G401 (cell line): ENCODE data around the gene SSH3. TPM values are rescaled to one million over a fixed set of nuclear protein-coding genes. Genes with fewer than 3 reads are reported as not detected.

Experiments
- DNase-seq: peaks from one replicate; pipeline ENCODE4 v3.0.0-alpha.2; 2015; ENCODE audit warnings: low spot score
- in situ Hi-C: cut with HindIII; loops from 2 replicates; pipeline ENCODE4 v1.10.0; 2016; ENCODE audit warnings: low sequenced_read_pairs, mixed read lengths
- total RNA-seq: library from RNA; depleted of rRNA; stranded (reverse); fragments of >200 nt; shearing (Covaris generic); gene quantifications from 2 replicates; pipeline ENCODE4 v1.2.3, GENCODE V29; 2014

The SSH3 gene
- total RNA-seq, 1 experiment from 2014 or later = 1.8 TPM

DNA sequence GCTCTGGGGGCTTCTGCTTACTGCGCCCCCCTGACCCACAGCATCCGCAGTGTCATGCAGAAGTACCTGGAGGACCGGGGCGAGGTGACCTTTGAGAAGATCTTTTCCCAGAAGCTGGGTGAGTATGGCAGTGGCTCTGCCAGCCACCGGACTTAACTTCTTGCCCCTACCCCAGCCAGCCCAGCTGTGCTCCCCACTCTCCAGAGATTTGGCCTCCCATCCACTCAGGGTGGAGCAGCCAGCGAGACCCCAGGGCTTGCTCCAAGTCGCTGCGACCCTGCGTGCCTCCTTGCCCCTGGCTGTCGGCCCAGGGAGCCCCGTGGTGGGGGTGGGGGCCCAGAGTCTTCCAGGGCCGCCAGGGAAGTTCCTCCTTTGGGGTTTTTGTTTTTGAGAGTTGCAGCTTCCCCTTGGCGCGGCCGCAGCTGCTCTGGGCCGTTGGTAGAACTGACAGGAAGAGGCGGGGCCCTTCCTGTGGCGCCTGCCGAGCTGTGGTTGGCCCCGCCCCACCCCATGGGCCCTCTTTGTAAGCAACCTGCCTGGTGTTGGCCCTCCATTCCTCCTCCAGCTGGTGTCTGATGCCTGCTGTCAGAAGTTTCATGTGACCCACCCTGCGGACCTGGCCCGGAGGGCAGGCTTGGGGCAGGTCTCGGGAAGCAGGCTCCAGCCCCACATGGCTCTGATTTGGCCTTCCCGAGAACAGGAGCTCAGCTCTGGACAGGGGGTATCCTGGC is 25.9 kb upstream of the SSH3 start:
- in situ Hi-C loops = no loop called here
- DNase-seq = peak; percentile 54

DNA sequence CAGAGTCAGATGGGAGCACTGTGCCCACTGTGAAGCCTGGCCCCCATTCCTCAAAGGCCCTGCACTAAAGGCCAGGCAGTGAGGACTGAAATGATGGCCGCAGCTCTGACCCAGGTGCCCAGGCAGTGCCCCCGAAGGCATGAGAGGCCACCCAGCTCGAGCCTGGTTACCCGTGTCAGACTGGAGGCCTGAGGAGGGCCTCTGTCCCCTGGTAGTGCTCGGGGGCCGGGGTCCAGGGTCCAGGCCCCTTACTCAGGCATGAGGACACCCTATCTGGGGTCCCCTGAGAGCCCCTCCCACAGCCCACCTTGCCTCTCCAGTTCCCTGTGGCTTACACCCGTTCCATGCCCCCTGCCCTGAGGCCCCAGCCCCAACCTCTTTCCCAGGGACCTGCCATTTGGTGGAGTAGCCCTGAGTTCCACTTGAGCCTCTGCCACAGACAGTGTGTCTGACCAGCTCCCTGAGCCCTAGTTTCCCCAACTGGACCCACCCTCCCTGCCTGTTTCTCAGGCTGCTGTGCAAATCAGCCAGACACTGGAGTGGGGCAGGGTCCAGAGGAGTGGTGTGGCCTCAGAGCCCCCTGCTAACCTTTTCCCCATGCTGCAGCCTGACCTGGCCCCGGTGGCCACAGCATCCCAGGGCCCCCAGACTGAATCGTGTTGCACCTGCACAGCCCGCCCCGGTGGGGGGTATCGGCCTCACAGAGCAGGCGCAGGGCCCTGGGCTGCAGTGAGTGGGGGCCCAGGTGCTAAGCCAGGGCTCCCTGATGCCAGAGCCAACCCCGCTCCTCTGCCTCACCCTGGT is 25.0 kb upstream of the SSH3 start:
- in situ Hi-C loops = no loop called here
- no peak for DNase-seq

DNA sequence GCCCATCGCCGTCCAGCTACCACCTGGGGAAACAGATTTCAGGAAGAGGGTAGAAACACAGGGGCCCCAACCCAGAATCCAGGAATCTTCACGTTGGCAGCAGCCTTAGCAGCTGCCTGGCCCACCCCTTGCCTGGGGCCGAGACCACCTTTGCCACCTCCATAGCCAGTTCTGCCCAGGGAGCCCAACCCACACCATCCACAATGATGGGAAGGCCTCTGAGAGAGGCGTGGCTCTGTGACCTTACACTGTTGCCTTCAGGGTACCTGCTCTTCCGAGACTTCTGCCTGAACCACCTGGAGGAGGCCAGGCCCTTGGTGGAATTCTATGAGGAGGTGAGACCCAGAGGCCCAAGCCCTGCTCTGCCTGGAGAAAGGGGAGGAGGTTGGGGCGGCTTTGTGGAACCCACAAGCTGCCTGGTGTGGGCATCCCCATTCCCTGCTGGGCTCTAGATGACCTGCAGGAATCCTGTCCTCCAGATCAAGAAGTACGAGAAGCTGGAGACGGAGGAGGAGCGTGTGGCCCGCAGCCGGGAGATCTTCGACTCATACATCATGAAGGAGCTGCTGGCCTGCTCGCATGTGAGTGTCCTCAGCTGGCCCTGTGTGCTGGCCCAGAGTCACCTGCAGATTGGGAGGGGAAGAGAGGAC is 24.3 kb upstream of the SSH3 start:
- no peak for DNase-seq
- in situ Hi-C loops = no loop called here

DNA sequence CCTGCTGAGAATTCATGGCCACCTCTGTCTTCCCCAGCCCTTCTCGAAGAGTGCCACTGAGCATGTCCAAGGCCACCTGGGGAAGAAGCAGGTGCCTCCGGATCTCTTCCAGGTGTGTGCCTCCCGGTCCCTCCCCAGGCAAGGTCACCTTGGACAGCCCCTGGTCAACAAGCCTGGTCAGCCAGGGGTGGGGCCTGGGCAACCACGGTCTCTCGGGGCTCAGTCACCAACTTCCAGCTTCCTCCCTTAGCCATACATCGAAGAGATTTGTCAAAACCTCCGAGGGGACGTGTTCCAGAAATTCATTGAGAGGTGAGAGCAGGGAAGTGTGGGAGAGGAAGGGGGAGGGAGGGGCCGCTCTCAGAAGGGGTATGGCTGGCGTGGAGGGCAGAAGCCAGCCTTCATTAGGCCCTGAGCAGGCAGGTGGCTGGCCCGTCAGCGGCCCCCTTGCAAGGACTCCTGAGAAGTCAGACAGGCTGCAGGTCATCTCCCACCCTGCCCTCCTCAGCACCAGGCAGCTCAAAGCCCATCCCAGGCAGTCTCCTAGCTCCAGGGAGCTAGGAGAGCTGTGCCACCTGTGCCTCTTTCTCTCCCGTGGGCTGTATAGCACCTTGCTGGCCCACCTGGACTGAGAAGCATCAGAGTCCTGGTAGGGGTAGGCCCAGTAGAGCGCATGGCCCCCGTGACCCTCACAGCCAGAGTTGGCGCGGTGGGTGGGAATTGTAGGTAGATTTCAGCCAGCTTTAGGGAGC is 23.6 kb upstream of the SSH3 start:
- in situ Hi-C loops = no loop called here
- no peak for DNase-seq

DNA sequence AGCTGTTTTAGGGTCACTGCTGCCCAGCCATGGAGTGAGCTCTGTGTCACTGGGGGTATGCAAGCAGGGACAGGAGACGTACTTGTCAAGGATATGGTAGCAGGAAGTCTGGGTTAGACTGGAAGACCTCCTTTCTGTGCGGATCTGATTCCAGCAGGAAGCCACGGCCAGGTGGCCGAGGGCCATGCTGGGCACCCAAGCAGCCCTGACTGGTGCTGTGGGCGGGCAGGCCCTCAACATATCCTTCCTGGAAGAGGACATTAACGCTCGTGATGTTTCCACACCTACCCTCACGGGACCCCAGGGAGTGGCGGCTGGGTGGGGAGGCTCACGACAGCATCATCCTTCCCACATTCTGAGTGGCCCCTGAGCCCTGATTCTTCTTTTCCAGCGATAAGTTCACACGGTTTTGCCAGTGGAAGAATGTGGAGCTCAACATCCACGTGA is 23.0 kb upstream of the SSH3 start:
- no peak for DNase-seq
- in situ Hi-C loops = no loop called here

DNA sequence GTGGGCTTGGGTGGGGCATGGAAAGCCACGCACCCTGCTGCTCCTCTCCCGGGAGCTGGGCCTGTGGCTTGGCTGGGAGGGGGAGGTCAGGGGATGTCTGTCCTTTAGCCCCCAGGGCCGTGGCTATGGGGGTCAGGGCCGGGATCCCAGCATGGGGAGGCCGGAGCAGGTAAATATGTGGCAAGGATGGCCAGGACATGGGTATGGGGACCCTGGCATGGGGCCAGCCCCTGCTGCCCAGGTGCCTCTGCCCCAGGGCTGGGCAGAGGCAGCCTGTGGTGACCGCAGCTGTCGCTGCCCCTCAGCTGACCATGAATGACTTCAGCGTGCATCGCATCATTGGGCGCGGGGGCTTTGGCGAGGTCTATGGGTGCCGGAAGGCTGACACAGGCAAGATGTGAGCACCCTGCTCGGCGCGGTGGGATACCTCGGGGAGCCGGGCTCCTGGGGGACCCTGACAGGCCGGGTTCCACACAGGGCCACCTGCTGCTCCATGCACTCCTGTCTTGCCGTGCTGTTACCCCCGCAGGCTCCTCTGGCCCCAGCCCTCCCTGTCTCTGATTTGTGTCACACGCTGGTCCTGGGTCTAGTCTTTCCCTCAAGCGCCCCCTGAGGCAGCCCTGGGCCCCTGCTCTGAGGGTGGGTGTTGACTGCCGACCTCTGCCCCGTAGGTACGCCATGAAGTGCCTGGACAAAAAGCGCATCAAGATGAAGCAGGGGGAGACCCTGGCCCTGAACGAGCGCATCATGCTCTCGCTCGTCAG is 22.4 kb upstream of the SSH3 start:
- DNase-seq = no peak
- in situ Hi-C loops = no loop called here

DNA sequence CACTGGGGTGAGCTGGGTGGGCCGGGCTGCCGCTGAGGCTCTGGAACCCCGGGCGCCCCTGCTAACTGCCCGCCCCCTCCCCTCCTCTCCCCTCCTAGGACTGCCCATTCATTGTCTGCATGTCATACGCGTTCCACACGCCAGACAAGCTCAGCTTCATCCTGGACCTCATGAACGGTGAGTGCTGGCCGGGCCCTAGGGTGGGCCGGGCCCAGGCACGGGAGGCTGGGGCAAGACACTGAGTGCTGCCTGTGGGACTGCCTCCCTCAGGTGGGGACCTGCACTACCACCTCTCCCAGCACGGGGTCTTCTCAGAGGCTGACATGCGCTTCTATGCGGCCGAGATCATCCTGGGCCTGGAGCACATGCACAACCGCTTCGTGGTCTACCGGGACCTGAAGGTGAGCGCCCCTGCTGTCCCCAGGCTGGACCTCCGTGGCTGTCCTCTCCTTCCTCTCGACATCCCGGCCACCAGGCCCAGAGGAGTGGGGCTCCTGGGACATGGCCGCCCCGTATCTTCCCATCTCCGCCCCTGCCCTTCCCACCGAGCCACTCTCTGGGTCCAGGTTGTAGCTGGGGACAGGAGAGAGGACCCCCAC is 21.7 kb upstream of the SSH3 start:
- DNase-seq = no peak
- in situ Hi-C loops = no loop called here

DNA sequence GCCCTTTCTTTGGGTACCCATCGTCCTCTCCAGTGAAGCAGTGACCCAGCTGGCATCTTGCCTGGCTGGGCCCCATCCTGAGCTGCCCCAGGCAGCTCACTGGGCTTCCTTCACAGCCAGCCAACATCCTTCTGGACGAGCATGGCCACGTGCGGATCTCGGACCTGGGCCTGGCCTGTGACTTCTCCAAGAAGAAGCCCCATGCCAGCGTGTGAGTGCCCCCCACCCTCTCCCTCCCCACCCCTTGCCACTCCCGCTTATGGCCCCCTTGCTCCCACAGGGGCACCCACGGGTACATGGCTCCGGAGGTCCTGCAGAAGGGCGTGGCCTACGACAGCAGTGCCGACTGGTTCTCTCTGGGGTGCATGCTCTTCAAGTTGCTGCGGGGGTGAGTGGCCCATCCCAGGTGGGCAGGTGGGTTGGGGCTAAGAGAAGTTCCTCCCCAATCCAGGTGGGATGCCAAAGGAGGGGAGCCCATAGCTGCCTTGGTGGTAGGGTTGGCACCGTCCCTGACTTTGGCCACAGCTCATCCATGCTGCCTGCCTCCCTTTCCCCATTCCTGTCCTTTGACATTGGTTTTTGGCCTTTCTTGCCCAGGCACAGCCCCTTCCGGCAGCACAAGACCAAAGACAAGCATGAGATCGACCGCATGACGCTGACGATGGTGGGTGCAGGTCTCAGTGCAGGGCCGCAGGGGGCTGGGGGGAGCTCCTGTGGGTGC is 21.0 kb upstream of the SSH3 start:
- DNase-seq = no peak
- in situ Hi-C loops = no loop called here

DNA sequence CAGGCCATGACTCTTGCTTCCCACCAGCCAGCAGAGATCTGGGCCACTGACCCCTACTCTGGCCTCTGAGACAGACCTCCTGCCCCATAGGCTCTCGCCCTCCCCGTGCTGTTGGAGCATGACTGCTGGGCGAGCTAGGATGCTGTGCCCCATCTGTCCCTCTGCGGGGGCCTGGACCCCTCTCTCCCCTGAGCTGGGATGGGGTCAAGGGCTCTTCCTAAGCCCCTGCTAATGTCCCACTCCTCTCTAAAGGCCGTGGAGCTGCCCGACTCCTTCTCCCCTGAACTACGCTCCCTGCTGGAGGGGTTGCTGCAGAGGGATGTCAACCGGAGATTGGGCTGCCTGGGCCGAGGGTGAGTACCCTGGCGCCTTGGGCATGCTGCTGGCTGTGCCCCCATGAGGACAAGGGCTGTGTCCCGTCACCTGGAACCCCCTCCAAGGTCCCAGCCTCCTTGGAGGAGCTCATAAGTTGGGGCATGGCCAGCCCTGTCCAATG is 20.4 kb upstream of the SSH3 start:
- in situ Hi-C loops = no loop called here
- no peak for DNase-seq

DNA sequence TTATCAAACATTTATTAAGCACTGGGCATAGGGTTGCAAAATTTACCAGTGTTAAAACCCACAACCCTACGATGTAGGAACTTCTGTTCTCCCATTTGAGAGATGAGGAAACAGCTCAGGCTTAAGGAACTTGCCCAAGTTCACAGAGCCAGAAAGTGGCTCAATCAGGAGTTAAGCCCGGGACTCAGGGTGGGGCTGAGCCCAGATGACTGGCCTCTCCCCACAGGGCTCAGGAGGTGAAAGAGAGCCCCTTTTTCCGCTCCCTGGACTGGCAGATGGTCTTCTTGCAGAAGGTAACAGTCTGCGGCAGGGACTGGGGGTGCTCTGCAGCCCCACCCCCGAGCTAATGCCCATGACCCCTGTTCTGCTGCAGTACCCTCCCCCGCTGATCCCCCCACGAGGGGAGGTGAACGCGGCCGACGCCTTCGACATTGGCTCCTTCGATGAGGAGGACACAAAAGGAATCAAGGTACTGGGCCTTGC is 19.8 kb upstream of the SSH3 start:
- in situ Hi-C loops = no loop called here
- DNase-seq = no peak

DNA sequence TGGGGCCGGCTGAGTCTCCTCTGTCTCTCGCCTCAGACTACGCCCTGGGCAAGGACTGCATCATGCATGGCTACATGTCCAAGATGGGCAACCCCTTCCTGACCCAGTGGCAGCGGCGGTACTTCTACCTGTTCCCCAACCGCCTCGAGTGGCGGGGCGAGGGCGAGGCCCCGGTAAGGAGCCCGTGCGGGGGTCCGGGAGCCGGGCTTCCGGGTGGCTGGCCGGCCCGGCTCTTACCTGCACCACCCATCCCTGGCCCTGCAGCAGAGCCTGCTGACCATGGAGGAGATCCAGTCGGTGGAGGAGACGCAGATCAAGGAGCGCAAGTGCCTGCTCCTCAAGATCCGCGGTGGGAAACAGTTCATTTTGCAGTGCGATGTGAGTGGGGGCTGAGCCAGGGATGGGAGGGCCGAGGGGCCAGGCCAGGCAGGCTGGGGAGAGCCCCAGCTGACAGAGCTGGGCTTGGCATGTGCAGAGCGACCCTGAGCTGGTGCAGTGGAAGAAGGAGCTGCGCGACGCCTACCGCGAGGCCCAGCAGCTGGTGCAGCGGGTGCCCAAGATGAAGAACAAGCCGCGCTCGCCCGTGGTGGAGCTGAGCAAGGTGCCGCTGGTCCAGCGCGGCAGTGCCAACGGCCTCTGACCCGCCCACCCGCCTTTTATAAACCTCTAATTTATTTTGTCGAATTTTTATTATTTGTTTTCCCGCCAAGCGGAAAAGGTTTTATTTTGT is 18.4 kb upstream of the SSH3 start:
- DNase-seq = no peak
- in situ Hi-C loops = no loop called here

DNA sequence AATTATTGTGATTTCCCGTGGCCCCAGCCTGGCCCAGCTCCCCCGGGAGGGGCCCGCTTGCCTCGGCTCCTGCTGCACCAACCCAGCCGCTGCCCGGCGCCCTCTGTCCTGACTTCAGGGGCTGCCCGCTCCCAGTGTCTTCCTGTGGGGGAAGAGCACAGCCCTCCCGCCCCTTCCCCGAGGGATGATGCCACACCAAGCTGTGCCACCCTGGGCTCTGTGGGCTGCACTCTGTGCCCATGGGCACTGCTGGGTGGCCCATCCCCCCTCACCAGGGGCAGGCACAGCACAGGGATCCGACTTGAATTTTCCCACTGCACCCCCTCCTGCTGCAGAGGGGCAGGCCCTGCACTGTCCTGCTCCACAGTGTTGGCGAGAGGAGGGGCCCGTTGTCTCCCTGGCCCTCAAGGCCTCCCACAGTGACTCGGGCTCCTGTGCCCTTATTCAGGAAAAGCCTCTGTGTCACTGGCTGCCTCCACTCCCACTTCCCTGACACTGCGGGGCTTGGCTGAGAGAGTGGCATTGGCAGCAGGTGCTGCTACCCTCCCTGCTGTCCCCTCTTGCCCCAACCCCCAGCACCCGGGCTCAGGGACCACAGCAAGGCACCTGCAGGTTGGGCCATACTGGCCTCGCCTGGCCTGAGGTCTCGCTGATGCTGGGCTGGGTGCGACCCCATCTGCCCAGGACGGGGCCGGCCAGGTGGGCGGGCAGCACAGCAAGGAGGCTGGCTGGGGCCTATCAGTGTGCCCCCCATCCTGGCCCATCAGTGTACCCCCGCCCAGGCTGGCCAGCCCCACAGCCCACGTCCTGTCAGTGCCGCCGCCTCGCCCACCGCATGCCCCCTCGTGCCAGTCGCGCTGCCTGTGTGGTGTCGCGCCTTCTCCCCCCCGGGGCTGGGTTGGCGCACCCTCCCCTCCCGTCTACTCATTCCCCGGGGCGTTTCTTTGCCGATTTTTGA is 17.5 kb upstream of the SSH3 start:
- in situ Hi-C loops = no loop called here

DNA sequence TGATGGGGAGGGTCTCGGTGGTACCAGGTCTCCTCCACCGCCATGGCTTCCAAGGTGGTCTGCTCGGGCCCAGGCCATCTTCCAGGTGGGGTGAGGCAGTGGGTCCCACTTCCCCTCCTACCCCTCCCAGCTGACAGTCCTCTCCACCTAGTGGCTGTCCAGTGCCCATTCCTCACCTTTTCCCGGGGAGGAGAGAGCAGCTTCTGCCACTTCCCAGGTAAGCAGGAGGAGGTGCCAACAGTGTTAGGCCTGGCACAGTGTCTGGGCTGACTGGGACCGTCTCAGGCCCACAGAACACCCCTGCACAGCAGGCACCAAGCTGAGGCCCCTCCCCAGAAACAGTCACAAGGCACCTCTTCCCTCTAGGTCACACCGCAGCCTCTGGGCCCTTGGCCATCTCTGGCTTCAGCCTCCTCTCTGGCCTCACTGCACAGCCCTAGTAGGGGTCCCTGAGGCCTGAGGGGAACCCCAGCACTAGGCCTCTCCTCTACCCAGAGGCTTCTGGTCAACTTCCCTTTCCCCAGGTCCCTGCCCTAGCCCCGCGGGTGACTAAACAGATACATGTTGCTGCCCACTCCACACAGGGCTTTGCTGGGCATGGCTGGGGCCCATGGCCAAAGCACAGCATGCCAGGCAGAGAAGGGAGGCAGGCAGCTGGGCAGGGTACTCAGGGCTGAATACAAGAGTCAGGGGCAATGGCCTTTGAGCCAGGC is 16.6 kb upstream of the SSH3 start:
- in situ Hi-C loops = no loop called here
- DNase-seq = no peak

More for the DNA sequence above, 17.5 kb upstream of the SSH3 start:
- DNase-seq = no peak

DNA sequence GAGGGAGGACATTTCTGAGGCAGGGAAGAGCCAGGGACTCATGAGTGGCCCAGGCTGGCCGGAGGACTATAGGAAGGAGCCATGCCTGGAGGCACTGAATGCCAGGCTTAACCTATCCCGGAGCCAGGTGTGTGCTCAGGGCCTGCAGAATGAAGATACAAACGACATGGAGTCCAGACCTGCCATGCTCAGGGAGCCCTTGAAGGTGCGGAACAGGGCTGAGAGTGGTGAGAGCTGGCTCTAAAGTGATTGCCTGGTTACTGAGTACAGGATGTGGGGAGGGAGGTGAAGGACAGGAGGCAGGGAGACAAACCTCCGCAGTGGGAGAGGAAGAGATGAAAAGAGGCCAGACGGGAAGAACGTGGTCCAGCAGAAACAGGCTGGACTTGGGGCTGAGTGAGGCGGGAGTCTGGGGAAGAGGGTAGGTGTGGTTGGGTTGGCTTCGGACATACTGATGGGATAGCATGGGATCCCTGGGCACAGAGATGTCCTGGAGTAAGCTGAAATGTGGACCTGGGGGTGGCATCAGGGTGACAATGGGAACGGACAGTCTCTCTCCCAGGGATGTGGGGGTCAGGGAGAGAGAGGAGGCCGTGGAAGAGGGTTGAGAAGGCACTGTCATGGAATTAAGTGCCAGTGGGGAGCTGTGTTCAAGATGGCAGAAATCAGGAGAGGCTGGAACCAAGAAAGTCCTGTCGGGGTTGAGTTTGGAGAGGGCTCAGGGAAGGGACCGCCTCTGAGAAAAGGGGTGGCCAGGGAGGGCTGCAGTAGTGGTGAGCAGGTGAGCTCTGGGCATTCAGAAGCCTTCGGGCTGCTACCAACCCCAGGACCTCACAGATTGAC is 15.8 kb upstream of the SSH3 start:
- in situ Hi-C loops = no loop called here
- DNase-seq = no peak

DNA sequence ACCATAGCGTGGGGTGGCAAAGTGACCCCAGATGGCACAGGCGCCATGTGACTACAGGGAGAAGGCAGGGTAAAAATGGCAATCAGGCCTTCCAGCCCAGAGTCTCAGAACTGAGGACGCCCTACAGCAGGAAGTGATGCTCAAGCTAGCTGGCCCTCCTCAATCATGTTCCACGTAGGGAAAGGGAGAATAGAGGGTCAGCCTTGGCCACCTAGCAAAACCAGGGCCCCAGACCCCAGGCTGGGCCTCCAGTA is 15.2 kb upstream of the SSH3 start:
- in situ Hi-C loops = no loop called here
- no peak for DNase-seq
